ENCODE results near the gene DHRS2. TPM values are rescaled to one million over a fixed set of nuclear protein-coding genes. Genes with fewer than 3 reads are reported as not detected.

DHRS2 gene
- total RNA-seq, 1 donor from 2014 or later = not detected

- no peaks in the 10 kb centered on the region for H3K4me1 Mint-ChIP-seq (ENCODE audit: low read depth)
- H3K27ac Mint-ChIP-seq (ENCODE audit: unreplicated experiment) = no peak overlapping the region
- no peak for TF ChIP-seq CTCF (IDR thresholded peaks at IDR 0.05)
- H3K36me3 Mint-ChIP-seq (ENCODE audit: low read depth) = peaks cover 7% of the 10 kb centered on the region
- H3K4me3 Mint-ChIP-seq (ENCODE audit: unreplicated experiment) = no peak overlapping the region
- no peak for DNase-seq (ENCODE audit: low spot score)
- H3K27me3 Mint-ChIP-seq (ENCODE audit: low read depth) = peaks cover 7% of the 10 kb centered on the region
- peaks cover 11% of the 10 kb centered on the region for H3K9me3 Mint-ChIP-seq (ENCODE audit: low read depth)
These were observed 56.3 kb downstream of the DHRS2 start for GRCh38 chr14:23692416-23692815.

- Mint-ChIP-seq H3K27ac (ENCODE audit: unreplicated experiment) (no peak overlapping the region), H3K36me3 (ENCODE audit: low read depth) (peaks cover 7% of the 10 kb centered on the region), H3K4me3 (ENCODE audit: unreplicated experiment) (no peak overlapping the region), H3K9me3 (ENCODE audit: low read depth) (peaks cover 11% of the 10 kb centered on the region), H3K27me3 (ENCODE audit: low read depth) (peaks cover 7% of the 10 kb centered on the region), H3K4me1 (ENCODE audit: low read depth) (no peaks in the 10 kb centered on the region)
- no peak for DNase-seq (ENCODE audit: low spot score)
- no peak for TF ChIP-seq CTCF (IDR thresholded peaks at IDR 0.05)
These were observed 57.1 kb downstream of the DHRS2 start for GRCh38 chr14:23693252-23693775.

- Mint-ChIP-seq H3K27ac (ENCODE audit: unreplicated experiment) (no peak overlapping the region), H3K27me3 (ENCODE audit: low read depth) (no peaks in the 10 kb centered on the region), H3K36me3 (ENCODE audit: low read depth) (peaks cover 5% of the 10 kb centered on the region), H3K4me3 (ENCODE audit: unreplicated experiment) (no peak overlapping the region), H3K4me1 (ENCODE audit: low read depth) (no peaks in the 10 kb centered on the region), H3K9me3 (ENCODE audit: low read depth) (peaks cover 6% of the 10 kb centered on the region)
- no peak for TF ChIP-seq CTCF (IDR thresholded peaks at IDR 0.05)
- DNase-seq (ENCODE audit: low spot score) = no peak
These were observed 58.2 kb downstream of the DHRS2 start for GRCh38 chr14:23694085-23694948.

Other genes with a start within 250 kb of the DHRS2 start
- not detected in 3 replicates for gene MYH6, start 228.1 kb upstream of the DHRS2 start, total RNA-seq
- not detected in 3 replicates for gene MYH7, start 200.7 kb upstream of the DHRS2 start, total RNA-seq
- gene NGDN, start 166.7 kb upstream of the DHRS2 start, total RNA-seq = 23.2 to 25.2 TPM (median 23.5 TPM) in 3 replicates
- gene ZFHX2, start 84.6 kb upstream of the DHRS2 start, total RNA-seq = 5.9 to 11.8 TPM (median 9.8 TPM) in 3 replicates
- 11.8 to 21.6 TPM (median 12.3 TPM) in 3 replicates for gene THTPA, start 80.1 kb upstream of the DHRS2 start, total RNA-seq
- gene AP1G2, start 68.6 kb upstream of the DHRS2 start, total RNA-seq = 16.4 to 27.3 TPM (median 18.5 TPM) in 3 replicates
- gene JPH4, start 57.6 kb upstream of the DHRS2 start, total RNA-seq = 0.20 TPM in 1 of 3 replicates, not detected in the others